ENCODE data around the gene LRRC39.

LRRC39 gene

DNA sequence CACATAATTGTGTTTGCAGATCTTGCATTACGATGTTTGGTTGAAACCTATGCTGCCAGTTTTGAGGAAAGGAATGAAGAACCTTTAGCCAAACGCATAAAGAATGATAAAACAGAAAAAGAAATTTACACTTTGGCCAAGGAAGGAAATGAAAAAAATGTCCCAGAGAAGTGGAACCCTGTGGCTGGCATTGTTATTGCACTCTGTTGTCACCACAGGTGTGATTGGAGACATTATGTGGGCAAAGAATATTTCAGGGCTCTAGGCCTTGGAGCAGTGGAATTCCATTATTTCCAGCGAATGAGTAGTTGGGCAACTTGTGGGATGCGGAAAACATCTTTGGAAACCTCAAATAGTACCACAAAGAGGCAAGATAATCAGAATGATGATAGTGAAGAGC lies 30.2 kb downstream of the LRRC39 start:
- no peak overlapping the region for H3K27ac ChIP-seq
- no peak for TF ChIP-seq ZFX (IDR thresholded peaks at IDR 0.05)
- TF ChIP-seq, protein P1, sequence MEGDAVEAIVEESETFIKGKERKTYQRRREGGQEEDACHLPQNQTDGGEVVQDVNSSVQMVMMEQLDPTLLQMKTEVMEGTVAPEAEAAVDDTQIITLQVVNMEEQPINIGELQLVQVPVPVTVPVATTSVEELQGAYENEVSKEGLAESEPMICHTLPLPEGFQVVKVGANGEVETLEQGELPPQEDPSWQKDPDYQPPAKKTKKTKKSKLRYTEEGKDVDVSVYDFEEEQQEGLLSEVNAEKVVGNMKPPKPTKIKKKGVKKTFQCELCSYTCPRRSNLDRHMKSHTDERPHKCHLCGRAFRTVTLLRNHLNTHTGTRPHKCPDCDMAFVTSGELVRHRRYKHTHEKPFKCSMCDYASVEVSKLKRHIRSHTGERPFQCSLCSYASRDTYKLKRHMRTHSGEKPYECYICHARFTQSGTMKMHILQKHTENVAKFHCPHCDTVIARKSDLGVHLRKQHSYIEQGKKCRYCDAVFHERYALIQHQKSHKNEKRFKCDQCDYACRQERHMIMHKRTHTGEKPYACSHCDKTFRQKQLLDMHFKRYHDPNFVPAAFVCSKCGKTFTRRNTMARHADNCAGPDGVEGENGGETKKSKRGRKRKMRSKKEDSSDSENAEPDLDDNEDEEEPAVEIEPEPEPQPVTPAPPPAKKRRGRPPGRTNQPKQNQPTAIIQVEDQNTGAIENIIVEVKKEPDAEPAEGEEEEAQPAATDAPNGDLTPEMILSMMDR (conservative IDR thresholded peaks at IDR 0.05), result no peak; the same call in 1 of the 2 replicates

GRCh38 chr1:100146958-100147357 lies 31.1 kb downstream of the LRRC39 start:
- no peak for TF ChIP-seq ZFX (IDR thresholded peaks at IDR 0.05)
- TF ChIP-seq, protein P1 (conservative IDR thresholded peaks at IDR 0.05), result no peak
- H3K27ac ChIP-seq, result no peak overlapping the region

DNA sequence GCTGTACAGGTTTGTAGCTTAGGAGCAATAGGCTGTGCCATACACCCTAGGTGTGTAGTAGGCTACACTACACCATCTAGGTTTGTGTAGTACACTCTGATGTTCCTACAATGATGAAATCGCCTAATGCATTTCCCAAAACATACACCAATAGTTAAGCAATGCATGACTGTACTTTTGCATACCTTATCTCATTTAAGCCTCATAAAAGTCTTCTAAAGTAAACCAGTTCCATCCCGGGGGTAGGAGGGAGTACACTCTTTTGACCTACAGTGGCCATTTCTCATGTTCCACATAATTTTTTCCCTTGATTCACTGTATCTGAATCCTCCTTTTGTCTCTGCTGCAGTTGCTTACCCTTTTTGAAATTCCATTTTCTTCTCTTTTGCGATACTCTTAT lies 32.9 kb downstream of the LRRC39 start:
- H3K27ac ChIP-seq, result no peak overlapping the region
- TF ChIP-seq ZFX (IDR thresholded peaks at IDR 0.05), result no peak
- TF ChIP-seq, protein P1 (conservative IDR thresholded peaks at IDR 0.05), result no peak

GRCh38 chr1:100142343-100142742 lies 35.7 kb downstream of the LRRC39 start:
- H3K27ac ChIP-seq, result no peak overlapping the region
- TF ChIP-seq, protein P1 (conservative IDR thresholded peaks at IDR 0.05), result no peak
- no peak for TF ChIP-seq ZFX (IDR thresholded peaks at IDR 0.05)

DNA sequence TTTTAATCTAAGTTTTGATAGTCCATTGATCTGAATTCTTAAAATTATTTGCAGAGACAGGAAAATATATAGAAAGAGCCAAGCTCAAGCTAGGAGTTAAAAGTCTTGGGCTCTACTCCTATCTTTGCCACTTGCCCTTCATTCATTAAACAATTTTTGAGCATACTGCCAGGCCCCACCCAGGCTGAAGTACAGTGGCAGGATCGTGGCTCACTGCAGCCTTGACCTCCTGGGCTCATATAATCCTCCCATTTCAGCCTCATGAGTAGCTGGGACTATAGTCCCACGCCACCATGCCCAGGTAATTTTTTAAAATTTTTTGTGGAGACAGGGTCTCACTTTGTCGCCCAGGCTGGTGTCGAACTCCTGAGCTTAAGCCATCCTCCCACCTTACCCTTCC lies 36.9 kb downstream of the LRRC39 start:
- no peak for TF ChIP-seq ZFX (IDR thresholded peaks at IDR 0.05)
- TF ChIP-seq, protein P1 (conservative IDR thresholded peaks at IDR 0.05), result no peak

DNA sequence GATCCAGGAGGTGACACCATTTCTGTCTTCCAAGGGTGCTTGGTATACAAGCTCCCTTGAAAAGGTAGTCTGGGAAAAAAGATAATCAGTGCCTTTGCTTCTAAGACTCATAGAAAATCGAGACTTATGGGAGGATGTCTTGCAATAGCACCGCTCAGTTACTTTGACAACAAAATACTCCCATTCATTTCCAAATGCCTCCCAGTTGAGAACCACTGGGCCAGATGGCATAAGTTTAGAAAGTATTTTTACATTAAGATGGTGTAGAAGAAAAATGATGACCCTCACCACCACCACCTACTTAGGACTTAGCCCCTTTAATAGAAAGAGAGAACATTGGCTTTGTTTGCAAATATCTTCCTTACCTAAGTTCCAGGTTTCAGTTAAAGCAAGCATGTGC lies 40.5 kb downstream of the LRRC39 start:
- H3K27ac ChIP-seq, result no peak overlapping the region
- TF ChIP-seq, protein P1 (conservative IDR thresholded peaks at IDR 0.05), result no peak
- TF ChIP-seq ZFX (IDR thresholded peaks at IDR 0.05), result no peak

More for the DNA sequence above, 36.9 kb downstream of the LRRC39 start:
- H3K27ac ChIP-seq, result no peak overlapping the region

DNA sequence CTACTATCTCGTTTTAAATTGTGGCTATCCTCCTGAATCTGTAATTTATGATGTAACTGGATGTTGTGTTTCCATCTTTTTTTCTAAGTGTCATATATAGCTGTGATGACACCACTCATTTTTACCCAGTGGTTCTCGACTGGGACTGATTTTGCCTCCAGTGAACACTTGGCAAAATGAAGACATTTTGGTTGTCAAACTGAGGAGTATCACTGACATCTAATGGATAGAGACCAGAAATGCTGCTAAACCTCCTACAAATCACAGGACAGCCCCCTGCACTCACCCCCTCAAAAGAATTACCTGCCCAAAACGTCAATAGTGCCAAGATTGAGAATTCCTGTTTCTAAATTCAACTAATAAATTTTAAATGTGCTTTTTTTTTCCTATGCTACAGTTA lies 43.2 kb downstream of the LRRC39 start:
- no peak overlapping the region for H3K27ac ChIP-seq
- TF ChIP-seq, protein P1 (conservative IDR thresholded peaks at IDR 0.05), result peak; percentile 16
- no peak for TF ChIP-seq ZFX (IDR thresholded peaks at IDR 0.05)

Data from C4-2B (cell line).